Myocyte (in vitro differentiated cells): ENCODE measurements around the gene THOC1. TPM values are rescaled to one million over a fixed set of nuclear protein-coding genes. Genes with fewer than 3 reads are reported as not detected.

ENCODE experiments used
- DNase-seq: peaks from one replicate; pipeline ENCODE4 v3.0.0-alpha.2; 2012; ENCODE audit warnings: low read depth
- total RNA-seq: library from RNA; depleted of rRNA; stranded (reverse); fragments of >200 nt; gene quantifications from 2 replicates; pipeline ENCODE4 v1.2.3, GENCODE V29; 2014

The THOC1 gene
- total RNA-seq, 1 donor from 2014 or later = 36.4 TPM

DNA sequence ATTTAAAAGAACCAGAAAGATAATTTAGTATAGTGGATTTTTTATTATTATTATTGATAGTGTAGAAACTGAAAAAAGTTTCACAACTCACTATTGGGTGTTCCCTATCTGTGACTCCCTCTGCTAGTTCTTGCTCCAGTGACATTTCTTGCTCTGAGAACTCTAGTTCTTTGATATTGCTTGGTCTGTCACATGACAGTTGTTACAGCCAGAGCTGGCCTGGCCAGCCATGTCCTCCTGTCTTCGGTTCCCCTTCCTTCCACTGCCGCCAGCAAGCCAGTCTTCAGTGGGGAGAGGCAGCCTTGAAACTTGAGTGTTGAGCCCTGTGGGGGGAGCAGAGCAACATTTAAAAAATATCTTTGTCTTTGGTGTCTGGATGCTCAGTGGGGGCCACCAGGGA lies 7.6 kb upstream of the THOC1 start:
- DNase-seq = no peak

DNA sequence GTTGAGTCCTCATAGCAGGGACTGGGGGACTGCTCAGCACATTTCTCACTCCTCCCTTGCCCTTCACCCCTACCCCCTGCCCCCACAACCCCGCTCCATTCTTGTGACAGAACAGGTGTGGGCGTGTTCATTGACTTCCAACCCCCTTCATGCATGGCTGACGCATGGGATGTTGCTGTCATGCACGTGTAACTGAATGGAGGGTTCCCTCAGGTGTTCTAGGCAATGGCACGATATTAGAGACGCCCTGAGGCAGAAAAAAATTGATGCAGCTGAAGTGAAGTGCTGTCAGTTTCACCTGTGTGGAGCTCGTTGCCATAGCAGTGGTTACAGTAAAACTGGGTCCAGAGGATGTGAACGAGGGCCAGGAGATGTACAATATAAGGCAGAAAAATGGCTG lies 6.5 kb upstream of the THOC1 start:
- DNase-seq = no peak

DNA sequence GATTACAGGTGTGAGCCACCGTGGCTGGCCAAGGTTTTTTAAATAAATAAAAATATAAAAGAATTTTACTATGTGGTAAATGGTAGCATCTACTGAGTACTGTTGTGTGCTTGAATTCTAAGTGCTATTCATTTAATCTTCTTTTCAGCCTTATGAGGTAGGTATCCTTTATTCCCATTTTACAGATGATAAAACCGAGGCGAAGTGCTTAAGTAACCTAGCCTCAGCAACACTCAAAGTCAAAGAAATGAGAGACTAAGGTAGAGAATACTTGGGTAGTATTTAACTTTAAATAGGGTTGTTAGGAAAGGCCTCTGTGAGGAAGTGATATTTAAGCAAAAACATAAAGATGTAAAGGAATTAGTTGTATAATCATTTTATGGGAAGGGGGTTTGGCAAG lies 5.7 kb upstream of the THOC1 start:
- DNase-seq = no peak

DNA sequence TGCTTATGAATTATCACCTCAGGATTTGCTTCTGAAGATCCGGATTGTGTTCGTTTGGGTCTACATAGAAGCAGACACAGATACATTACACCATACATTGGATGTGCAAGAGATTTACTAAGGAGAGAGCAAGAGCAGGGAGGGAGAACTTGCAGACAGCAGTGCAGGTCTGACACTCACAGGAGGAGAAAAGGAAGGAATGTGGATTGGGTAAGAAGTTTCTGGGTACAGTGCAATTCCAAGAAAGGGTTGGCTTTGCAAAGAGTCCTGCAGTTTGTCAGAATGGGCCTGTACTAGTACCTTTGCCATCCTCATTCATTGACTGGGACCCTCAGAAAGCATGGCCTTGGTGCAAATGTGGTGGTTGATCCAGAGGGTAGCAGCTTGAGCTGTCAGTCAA lies 4.8 kb upstream of the THOC1 start:
- DNase-seq = no peak

DNA sequence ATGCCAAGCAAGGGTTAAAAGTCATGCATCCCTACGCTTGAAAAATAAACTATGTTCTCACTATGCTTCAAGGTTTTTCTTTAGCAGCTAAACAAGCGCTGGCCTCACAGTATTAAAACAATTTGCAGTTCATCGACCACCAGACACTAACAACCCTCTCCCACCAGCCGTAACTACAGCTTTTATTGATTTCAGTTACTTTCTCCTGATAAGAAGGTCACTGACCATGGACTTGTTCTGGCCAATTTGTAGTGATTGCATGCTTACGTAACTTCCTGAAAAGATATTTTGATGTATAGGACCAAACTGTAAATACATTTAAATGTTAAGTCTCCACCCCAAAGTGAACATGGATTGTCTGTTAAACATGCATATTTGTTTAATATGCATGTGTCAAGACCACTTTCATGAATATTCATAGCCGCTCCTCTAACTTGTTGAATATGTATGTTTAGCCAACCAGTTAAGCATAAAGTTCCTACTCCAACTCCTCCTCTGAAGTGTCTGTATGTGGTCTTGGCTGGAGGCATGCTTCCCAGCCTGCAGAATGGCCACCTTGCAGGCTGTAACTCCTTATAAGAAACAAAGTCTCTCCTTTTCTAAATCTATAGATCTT lies 1.7 kb upstream of the THOC1 start:
- DNase-seq = no peak

DNA sequence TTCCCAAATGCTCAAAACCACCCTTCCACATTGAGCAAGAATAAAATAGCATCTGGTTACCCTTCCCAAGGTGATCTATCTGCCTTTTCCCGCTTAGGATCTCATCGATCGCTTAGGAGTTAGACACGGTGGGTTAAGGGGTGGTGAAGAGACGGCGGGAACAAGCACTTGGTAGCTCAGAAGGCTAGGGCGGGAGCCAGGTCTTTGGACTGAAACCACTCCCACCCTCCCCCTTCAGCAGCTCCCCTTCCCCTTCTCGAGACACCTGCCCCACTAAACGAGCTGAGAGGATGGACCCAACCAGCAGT lies 513 bp downstream of the THOC1 start:
- DNase-seq = peak; percentile 13

DNA sequence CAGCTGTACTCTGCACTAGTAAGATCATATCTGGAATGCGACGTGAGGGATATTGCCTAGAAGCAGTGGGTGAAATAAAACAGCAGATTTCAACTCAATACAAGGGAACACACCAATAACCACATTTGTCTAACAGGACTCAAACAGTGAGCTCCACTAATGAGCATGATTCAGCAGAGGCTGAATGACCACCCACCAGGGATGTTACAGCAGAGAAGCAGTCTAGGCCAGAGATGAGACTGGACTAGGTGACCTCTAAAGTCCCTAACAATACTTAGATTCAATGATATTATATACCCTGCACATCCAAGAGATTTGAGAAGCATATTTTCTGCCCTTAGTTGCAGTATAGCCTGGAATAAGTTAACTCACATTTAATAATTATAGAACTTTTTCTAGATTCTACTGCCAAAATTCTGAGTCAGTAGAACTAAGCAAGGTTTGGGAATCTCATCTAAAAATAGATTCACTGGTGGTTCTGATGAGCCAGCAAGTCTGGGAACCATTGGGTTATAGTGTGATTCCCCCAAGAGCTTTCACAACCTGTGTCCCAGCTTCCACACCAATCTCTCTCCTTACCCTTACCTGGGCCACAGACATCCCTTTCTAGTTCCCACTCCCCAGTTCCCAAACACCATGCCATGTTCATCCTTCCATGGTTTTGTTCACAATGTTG lies 6.3 kb downstream of the THOC1 start:
- DNase-seq = no peak

DNA sequence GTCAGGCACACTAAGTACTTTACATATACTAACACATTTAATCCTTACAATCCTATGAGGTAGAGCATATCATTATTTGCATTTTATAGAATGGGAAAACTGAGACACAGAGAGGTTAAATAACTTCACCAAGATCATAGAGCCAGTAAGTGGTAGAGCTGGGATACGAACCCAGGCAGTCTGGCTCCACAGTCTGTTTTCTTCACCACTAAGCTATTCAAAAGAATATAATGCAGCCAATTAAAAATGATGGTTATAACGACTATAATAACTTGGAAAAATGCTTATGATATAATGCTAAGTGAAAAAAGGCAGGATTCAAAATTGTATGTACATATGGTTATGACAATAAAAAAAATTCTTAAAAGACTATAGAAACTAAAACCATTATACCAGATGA lies 7.3 kb downstream of the THOC1 start:
- no peak for DNase-seq

DNA sequence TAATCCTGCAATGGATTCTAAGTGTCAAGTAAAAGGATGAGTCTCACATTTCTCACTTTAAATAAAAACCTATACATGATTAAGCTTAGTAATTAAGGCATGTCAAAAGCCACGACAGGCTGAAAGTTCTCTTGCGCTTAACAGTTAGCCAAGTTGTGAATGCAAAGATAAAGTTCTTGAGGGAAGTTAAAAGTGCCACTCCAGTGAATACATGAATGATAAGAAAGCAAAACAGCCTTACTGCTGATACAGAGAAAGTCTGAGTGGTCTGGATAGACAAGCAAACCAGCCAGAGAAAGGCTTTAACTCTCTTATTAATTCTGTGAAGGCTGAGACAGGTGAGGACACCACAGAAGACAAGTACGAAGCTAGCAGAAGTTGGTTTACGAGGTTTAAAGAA lies 12.7 kb downstream of the THOC1 start:
- no peak for DNase-seq

DNA sequence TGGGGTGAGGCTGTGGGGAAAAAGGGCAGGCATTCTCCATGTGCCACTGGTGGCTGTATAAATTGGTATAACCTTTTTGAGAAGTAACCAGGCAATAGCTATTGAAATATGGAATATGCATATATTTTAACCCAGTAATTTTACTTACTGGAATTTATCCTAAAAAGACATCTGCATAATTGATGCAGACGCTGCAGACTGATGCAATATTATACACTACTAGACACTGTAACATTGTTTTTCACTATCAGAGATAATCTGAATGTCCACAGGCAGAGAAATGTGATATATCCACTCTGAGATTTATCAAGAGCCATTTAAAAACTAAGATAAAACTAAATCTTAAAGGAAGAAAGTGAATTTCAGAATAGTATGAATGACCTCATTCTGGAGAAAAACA lies 14.7 kb downstream of the THOC1 start:
- no peak for DNase-seq

DNA sequence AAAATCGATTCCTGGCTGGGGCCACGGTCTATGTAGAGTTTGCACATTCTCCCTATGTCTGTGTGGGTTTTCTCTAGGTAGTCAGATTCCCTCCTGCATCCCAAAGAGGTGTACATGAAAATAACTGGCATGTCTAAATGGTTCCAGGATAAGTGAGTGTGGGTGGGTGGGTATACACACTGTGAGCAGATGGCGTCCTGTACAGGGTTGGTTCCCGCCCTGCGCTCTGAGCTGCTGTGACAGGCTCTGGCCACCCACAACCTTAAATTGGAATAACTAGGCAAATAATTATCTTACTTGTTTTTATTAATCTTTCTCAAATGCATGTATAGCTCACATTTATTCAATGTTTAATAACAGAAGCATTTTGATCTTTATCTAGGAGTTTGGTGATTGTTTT lies 16.3 kb downstream of the THOC1 start:
- DNase-seq = no peak

DNA sequence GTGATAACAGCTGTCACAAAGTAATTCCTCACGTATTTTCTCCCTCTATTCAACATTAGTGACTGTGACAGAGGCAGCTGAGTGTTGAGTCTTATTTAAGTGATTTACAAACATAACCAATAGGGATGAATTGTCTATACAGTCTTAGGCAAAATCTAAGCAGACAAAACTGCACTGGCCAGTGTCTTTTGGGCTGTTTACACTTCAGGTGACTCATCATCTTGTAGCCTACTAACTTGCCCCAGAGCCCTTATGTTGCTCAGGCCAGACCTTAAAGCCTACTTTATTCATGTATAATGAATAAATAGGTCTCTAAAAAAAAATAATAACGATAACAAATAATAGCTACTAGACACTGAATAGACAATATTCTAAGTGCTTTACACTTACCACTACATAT lies 17.2 kb downstream of the THOC1 start:
- peak; percentile 51 for DNase-seq

DNA sequence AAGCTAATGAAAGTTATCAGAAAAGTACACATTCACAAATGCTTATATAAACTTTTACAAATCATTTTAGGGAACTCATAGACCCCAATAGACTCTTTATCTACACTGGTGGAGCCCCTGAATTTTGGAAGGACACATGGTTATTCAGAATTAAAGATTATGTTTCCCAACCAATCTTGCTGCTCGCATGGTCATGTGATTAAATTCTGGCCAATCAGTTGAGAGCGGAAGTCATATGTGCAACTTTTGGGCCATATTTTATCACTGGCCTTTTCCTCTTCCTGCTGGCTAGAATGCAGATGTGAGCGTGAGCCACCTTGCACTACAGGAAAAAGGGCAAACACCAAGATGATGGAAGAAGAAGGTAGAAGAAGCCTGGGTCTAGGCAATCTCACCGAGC lies 19.8 kb downstream of the THOC1 start:
- DNase-seq = no peak

DNA sequence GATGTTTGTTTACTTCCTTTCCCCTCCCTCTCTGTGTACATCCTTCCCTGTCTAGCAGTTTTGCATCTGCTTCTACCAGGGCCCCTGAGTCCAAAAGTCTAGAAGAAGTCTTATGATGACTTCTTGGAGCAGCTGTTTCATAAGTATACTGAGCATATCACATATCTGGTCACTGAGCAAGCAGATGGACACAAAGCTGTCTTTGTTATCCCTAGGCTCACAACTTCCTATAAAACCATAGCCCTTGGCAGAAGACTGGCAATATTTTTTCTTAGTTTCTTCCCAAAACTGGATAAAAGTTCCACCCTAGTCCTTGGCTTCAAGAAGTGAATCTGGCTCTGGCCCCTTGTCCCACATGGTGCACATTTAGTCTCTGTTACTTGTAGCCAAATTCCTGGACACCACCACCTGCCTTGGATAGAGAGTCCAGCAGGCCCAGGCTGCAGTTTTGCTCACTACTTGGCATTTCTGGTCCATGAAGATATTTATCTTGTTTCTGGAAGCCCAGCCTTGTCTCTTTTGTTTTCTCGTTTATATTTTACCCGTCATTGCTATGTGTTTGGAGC lies 22.5 kb downstream of the THOC1 start:
- peak; percentile 72 for DNase-seq

DNA sequence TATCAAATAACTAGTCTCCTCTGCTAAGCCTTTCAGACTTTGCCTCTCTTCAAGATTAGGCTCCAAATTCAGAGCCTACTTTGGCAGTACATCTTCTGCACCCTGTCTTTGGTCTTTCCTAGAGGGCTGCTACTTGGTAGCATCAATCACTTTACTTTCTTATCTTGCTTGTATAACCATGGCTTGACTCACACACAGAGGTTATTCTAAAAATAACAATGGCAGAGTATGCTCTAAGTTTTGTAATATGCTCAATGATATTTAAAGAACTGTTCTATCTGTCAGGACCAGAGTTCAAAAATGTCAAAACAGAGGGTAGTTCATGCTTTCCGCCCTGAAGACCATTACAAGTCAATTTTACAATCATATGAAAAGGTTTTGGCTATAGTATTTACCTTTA lies 27.7 kb downstream of the THOC1 start:
- peak; percentile 38 for DNase-seq

DNA sequence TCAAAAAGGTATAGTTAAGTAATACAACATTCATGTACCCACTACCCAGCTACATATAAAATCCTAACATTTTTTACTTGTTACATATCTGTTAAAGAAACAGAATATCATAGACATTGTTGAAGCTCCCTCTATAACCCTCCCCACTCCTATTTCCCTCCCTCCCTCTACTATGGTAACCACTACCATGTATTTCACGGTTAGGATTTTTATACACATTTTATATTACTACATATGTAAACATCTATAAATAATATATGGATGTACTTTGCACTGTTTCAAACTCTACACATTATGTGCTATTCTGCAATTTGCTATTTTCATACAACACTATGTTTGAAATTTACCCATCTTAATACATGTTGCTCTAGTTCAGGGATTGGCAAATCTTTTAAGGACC lies 36.3 kb downstream of the THOC1 start:
- no peak for DNase-seq

DNA sequence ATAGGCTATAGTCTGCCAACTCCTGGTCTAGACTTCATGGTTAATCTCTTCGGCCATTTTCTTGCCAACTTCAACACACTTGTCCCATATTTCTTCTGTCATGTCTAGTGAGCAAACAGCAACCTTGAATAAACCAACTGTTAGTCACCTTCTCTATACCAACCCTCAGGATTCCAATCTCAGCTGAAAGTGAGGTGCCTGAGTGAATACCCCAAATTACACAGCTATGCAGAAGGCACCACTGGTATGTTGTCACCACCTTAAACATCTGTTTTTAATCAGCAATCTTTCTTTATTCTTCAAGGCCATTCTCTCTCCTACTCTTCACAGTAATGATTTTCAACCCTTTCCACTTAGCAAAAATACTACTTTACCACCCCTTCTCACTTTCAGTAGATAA lies 39.3 kb downstream of the THOC1 start:
- DNase-seq = no peak

DNA sequence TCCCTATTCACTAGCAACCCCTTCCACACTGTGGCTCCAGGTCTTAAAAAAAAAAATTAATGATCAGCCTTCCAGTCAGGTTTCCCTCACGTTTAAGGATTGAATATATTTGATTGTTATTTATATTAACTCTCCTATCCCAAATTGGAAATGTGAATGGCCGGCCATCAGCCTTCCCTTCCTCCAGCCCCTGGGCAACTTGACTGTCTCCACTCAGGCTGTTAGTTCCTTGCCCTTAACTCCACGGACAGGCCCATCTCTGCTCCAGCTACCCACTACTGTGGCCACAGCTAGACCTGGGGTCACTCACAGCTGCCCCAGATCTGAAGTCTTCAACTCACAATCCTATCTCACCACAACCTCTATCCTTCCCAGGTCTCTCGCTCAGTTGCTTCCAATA lies 39.9 kb downstream of the THOC1 start:
- DNase-seq = no peak

DNA sequence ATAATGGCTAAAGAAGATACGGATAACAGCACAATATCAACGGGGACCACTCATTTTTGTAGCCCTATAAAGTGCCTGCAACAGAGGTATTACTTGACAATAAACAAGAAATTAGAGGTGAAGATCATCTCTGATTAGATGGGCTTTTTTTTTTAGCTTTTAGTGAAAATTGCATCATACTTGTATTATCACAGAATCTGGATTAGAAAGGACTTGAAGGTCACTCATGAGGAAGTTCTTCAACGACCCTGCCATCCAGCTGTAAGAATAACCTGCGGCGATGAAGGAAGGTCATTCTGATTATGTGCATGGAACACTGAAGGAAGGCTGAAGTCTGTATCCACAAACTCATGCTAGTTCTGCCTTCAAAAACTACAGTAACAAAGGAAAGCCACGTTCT lies 40.5 kb downstream of the THOC1 start:
- DNase-seq = no peak

DNA sequence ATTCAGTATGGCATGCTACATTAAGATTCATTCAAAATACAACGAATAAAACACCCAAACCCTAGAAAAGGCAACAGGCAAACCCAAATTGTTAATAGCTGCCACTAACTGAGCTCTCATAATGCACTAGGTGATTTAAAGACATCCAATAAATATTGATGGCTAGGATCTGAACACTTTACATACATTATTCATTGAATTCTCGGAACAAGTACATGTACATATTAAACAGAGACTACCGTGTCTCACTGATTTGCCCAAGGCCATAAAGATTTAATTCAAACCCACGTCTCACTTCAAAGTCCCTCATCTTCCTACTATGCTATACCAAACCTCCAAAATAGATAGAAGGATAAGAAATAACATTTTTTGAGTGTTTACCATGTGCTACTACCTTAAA lies 42.1 kb downstream of the THOC1 start:
- DNase-seq = no peak

DNA sequence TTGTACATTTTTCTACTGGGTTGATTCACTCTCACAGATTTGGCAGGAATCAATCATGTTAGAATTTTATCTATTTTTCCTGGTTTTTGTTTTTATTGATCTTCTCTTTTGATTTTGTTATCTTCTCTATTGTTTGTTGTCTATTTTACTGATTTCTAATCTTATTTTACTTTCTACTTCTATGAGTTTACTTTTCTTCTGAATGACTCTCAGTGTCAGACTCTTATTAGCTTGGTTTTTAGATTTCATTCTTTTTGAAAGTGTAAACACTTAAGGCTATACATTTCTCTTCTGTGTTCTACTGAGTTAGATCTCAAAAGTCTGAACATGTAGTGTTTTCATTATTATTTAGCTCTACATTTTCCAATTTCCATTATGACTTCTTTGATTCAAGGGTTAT lies 47.1 kb downstream of the THOC1 start:
- no peak for DNase-seq

DNA sequence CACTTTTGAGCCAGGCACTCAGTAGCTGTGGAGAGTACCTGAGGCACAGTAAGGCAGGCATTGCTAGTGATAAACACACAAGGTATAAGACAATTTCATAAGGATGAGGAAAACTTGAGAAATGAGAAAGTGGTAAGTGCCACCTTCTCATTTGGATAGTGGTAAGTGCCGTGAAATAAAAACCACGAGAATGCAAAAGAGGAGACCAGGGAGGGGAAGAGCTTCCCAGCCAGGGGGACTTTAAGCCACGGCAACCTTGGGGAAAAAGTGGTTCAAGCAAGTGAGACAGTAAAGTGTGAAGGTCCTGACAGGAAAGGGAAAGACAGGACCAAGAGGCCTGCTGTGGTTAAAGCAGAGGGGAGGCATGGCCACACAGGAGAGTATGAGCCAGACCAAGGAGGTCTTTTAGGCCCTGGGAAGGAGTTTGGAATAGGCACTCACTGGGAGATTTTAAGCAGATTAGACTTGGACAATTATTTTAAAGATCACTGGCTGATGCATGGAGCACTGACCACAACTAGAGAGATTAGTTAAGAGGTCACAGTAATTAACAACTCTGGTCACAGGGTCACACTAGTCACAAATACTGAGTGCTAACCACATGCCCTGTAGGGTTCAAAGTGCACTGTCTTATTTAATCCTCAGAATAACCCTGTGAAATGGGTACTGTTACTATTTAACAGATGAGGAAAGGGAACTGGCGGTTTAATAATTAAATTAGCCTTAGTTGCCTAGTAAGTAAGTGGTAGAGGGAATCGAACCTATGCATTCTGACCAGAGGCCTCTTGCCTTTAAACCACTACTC lies 50.1 kb downstream of the THOC1 start:
- peak; percentile 10 for DNase-seq
